ENCODE results near the gene SMOC2. TPM values are rescaled to one million over a fixed set of nuclear protein-coding genes. Genes with fewer than 3 reads are reported as not detected.

Gene SMOC2
- total RNA-seq, 1 donor from 2014 or later, result not detected

DNA sequence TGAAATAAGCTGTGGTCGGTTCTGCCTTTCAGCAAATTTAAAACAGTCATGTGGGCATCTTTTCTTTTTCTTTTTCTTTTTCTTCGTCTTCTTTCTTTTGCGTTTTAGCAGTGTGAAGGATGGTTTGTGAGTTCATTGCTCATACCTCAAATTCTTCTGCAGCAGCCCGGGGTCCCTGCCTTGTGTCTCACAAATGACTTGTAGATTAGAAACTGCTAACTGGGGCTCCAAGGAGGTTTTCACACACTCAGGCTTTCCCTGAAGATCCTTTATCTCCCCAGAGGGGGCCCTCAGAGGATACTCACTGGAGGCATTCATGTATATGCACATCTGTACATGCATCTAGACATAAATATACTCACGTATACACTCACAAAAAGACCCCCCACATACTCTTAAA lies 1.7 kb downstream of the SMOC2 start:
- no peak for DNase-seq (ENCODE audit: low read depth in 2 of 2)

DNA sequence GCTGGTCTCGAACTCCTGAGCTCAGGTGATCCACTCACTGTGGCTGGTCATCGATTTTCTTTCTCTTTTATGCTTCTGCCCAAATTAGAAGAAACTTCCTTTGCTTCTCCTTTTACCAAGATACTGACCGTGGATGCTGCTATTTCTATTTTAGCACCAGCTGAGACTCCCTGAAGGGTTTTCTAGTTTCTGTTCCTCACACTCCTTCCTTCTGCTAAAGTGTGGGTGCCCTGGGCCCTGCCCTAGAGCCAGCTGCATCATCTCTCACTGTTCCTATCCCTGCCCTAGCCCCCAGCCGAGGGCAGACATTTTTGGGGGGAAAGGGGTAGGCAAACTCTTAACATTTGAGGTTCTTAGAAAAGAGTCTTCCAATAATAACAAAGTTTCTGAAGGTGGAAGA lies 6.3 kb downstream of the SMOC2 start:
- no peak for DNase-seq (ENCODE audit: low read depth in 2 of 2)

DNA sequence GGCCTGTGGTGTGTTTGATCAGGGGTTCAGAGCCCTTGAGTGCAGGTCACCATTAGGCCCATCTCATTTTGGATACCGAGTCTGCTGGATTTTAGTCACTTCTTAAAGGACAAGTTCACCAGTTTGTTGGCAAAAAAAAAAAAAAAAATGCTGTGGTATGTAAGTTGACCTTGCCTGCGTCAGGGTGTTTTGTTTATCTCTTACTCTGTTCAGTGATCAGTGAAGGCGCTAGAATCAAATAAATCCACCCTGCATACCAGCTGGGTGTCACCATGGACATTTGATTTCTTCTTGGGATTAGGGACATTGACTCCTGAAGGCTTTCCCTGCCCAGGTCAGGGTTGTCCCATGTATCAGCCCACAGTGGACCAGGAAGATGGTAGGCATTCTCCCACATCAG lies 6.7 kb downstream of the SMOC2 start:
- DNase-seq (ENCODE audit: low read depth in 2 of 2), result no peak

DNA sequence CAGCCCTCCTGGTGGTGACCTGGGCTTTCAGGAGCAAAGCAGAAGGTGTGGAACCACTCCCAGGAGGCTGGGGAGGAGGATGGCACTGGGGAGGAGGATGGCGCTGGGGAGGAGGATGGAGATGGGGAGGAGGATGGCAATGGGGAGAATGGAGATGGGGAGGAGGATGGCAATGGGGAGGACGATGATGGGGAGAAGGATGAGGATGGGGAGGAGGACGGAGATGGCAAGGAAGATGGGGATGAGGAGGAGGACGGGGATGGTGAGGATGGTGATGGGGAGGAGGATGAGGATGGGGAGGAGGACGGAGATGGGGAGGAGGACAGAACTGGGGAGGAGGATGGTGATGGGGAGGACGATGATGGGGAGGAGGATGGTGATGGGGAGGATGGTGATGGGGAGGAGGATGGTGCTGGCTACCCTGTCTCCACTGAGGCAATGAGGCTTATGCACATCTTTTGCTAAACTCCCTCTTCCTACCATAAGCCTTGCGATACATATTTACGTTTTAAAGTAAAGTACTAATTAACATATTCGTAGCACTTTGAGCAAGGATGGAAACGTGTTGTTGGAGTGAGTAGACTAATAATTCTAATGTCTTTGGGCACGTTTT lies 7.4 kb downstream of the SMOC2 start:
- no peak for DNase-seq (ENCODE audit: low read depth in 2 of 2)

DNA sequence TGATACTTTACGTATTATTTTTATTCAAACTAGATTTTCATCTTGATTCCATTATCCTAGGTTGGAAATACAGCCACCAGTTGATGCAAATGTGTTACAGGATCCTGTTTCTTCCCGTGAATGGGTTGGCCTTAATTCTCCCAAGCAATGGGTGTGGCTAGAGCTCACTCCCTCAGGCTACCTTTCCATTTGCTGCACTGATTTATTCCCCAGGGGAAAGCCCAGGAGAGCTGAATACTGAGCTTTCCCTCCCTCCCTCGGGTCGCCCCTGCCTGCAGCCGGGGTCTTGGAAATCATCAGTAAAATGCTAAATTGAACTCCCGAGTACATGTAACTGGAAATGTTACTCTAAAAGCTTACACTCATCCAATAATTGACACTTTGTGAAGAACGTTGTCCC lies 9.9 kb downstream of the SMOC2 start:
- no peak for DNase-seq (ENCODE audit: low read depth in 2 of 2)

DNA sequence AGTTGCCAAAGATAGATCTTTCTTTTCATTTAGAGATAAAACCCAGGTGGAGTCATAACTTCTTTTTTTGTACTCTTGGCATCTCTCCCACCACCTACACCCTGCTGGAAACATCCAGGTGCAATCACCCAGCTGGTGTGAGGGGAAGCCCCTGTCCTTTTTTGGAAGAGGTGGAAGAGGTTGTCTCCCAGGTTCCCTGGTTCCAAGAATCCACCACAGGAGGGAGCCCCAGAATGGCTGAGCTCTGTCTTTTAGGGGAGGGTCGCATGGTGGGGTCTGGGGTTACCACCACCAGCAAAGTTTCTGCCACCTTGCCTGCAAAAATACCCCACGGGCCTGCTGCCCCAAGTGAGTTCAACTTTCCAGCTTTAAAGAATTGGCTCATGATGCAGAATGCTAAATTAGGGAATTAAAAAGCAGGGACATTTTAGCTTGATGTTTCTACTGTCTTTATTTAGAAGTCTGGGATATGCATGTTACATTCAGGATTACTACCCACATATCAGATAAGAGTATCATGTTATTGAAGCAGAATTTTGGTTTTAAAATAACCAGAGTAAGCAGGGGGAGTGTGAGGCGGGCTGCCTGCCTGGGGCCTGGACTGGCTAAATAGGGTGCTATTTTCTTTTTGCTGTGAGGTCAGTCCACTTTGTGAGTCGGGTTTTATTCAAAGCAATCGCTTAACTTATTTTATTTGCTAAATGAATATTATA lies 11.0 kb downstream of the SMOC2 start:
- DNase-seq (ENCODE audit: low read depth in 2 of 2), result no peak

DNA sequence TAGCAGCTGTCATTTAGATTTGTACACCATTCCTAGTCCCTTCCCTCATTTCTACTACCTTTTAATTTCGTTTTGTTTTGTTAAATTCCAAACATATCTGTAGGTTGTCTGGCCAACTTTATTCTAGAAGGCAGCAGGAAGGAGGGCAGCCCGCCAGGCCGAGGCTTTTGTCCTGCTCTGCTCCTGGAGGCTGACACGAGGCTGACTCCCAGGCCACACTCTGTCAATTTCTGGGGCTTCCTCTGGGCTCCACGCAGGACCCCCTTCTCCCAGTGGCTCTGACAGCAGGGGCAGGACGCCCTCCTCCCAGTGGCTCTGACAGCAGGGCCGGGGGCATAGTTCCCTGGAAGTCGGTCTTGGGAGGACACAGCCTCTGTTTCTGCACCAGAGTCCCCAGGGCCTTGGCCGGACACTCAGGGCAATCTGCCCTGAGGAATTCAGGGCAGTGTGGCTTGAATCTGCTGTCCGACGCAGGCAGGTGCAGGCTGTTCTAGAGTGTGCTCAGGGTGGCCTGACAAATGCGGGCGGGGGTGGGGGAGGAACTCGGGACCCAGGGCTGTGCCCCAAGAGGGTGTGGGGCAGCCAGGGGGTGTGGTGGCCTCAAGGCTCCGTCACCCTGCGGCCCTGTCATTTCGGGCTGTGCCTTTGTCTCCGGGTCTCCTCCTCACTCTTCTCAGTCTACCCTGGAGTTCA lies 11.8 kb downstream of the SMOC2 start:
- DNase-seq (ENCODE audit: low read depth in 2 of 2), result no peak

DNA sequence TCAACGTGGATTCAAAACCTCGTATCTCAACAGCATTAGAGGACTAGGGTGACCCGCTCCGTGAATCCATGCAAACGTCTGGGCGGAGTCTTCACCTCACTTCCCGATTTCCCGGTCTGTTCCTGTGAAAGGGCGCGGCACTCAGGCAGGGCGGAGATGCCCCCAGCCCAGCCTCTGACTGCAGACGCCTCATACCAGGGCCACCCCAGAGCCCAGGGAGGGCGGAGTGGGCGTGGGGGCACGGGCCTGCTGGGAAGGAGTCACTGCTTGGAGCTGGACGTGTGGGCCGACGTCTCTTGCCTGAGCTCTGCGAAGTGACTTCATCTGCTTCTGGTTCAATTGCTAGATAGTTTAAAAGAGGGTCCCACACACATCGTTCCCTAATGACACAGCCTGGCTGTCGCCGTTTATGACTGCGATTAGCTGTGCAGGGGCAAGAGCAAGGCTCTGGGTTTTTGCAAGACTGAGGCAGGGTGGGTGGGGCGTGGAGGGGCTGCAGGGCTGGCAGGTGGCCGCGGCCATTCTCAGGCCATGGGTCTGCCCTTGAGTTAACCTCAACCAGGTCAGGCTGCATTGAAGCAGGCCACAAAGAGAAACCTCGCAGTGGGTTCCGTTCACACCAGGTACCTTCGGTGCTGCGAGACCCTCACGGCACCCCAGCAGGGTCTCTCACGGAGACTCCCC lies 15.0 kb downstream of the SMOC2 start:
- DNase-seq (ENCODE audit: low read depth in 2 of 2), result no peak

DNA sequence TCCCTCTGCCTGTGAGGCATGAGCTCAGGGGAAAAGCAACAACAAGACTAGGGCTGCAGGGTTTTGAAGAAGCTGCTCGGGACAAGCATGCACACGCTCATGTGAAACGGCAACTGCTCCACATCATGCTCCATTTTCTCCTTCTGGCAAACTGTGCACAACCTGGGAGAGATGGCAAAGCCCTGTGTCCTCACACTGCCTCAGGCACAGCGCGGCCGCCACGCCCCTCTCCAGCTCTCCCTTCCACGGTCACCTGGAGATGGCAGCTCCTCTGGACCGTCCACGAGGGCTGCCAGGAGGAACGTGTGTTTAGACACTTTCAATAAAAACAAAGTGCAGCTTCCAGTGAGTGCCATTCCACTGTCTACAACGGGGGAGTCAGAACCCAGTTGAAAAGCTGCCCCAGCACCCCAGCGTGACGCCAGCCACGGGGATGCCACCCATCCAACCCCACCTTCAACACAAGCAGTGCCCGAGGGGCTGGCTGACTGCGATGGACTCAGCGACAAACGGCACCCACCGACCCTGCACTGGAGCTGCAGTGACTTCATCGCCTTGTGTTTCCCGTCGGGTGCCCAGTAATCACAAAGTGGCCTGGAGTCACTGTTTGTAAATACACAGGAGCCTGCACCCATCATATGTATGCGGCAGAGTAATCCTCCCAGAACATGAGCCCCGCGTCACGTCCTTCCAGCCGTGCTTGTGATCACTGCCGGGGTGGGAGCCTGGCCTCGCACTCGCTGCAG lies 16.1 kb downstream of the SMOC2 start:
- no peak for DNase-seq (ENCODE audit: low read depth in 2 of 2)

DNA sequence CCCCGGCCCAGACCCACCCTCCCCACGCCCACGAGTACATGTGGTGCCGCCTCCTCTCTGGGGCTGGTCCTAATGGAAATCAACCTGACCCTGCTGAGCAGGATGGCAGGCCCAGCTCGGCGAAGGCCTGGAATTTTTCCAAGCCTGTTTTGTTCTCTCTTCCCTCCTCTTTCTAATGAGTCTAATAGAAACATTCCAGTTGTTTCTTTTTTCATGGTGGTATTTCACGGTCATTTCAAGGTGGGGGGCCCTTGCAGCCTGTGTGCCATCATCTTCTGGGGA lies 16.6 kb downstream of the SMOC2 start:
- DNase-seq (ENCODE audit: low read depth in 2 of 2), result no peak

DNA sequence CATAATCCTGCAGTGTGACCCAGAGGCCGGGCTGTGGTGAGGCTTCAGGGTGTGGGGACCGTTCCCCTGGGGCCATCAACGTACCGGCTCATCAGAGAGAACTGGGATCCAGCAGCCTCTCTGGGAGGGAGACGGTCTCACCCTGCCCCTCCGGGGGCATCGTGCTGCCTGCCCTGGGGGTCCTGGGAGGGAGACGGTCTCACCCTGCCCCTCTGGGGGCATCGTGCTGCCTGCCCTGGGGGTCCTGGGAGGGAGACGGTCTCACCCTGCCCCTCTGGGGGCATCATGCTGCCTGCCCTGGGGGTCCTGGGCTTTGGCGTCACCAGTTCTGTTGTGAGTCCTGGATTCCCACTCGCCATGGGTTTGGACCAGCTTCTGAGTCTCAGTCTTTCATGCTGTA lies 17.1 kb downstream of the SMOC2 start:
- no peak for DNase-seq (ENCODE audit: low read depth in 2 of 2)

DNA sequence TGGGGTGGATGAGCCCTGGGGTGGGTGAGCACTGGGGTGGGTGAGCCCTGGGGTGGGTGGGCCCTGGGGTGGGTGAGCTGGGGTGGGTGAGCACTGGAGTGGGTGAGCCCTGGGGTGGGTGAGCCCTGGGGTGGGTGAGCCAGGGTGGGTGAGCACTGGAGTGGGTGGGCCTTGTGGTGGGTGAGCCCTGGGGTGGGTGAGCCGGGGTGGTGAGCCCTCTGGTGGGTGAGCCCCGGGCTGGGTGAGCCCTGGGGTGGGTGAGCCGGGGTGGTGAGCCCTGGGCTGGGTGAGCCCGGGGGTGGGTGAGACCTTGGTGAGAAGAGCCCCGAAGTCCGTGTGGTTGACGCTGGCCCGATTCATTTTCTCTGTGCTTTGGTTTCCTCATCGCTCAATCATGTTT lies 18.6 kb downstream of the SMOC2 start:
- DNase-seq (ENCODE audit: low read depth in 2 of 2), result no peak

DNA sequence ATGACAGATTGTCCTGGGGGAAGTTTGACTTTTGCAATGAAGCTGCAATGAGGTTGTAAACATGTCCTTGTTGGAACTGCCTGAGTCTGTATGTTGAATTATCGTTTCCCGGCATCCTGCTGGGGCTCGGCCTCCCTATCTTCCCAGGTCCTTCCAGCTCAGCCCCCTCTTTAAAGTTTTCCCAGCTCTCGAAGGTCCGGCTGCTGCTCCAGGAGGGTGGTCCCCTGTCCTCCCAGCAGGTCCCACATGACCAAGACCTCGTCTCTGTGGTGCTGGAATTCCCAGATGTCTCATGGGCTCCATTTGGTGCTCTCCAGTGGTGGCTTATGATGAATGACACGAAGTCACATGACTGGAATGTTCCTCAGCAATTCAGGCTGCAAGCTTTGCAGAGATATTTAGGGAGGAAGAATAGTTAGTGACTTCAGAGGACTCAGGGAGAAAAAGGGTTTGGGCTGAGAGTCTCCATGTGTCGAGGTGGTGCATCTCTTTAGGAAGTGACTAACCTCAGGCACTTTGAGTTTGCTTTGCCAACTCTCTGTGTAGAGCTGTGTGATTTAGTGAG lies 21.4 kb downstream of the SMOC2 start:
- DNase-seq (ENCODE audit: low read depth in 2 of 2), result no peak

DNA sequence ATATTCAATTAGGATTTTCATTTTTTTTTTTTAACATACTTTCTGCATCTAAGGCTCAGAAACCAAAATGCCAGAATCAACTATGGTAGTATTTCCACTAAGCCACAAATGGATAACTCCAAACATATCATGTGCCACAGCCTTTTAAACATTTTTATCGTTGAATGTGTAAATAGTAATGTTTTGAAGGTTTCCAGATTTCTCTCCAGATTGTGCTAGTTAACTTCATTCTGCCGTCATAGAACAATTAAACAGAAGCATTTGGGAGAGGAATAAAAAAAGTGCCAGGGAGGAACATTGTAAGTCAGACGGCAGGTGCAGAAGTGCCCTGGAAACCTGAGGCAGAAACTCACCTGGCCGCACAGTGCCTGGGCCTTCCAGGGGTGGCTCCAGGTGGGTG lies 23.6 kb downstream of the SMOC2 start:
- no peak for DNase-seq (ENCODE audit: low read depth in 2 of 2)

DNA sequence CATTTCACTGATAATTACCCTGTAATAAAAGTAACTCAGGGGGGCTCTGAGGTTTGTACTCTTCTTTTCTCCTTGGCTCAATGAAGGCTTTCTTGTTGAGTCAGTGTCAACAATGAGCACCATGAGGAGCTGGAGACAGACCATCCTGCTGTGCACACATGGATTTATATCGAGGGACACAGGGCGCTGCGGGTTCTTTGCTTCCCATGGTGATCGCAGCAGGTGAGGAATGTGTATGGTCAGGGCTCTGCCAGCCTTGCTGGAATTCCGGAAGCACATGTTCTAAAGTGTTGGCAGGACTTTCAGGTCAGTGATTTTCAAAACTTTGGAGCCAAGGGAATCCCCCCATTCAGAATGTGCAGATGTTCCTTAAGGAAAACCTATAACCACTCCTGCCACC lies 27.1 kb downstream of the SMOC2 start:
- DNase-seq (ENCODE audit: low read depth in 2 of 2), result no peak

DNA sequence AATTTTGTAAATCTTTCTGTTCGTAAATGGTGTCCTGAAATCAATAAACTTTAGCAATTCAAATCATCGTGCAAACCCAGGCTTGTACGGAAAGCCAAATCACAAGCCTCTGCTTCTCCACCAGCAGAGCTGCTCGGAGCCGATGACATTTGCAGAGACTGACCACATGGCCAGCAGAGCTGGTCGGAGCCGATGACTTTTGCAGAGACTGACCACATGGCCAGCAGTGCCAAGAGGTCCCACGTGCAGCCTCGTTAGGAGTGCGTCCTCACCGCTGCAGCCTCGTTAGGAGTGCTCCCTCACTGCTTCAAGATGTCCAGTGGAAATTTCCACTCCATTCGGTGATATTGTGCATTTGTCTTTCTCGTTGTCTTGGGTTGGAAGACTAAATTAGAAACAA lies 28.5 kb downstream of the SMOC2 start:
- no peak for DNase-seq (ENCODE audit: low read depth in 2 of 2)

DNA sequence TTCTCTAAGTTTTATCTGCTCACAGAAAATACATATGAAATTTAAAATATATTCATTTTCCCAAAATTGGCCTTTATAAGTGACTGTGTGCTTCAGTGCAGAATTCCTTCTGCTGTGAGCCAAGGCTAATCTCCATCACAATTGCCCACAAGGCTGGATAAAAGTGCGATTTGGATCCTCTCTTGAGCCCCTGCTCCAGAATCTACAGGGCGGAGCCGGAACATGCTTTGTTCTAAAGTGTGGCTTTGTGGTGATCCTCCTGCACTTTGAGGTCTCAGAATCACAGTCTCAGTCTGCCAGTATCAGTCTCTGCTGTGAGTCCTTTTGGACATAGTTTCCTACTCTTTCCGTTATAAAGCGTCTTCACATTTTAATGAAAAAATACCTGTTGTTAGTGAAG lies 28.9 kb downstream of the SMOC2 start:
- DNase-seq (ENCODE audit: low read depth in 2 of 2), result no peak

DNA sequence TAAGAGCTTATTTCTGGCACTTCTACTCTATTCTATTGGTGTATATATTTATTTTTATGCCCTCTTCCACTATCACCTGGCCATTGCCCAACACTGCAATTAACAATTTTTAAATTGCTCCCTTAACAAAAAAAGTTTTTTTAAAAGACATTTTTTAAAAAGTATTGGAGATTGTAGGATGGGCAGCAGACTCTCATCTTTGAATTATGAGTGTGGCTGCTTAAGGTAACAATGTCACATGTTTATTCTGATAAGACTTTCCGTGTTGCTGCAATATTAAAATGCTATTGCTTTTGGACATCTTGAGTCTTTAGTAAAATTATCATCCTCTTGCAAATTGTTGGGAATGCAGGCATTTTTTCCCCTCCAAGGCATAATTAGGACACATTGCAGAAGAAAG lies 31.4 kb downstream of the SMOC2 start:
- no peak for DNase-seq (ENCODE audit: low read depth in 2 of 2)

DNA sequence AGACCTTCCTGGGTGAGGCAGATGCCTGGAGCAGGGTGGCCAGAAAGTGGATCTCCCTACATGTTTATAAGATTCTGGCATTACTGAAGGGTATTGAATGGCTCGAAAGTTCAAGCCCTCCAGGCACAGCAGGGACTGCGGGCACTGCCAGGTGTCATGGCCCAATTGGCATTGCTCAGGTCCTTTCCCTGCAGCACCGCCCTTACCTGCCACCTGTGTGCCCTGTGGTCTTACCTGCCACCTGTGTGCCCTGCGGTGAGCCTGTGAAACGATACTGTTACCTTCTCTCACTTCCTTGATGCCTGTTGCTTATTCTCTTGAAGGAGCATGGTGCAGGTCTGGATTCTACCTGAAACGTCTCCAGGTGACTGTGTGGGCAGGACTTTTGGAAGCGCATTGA lies 32.2 kb downstream of the SMOC2 start:
- DNase-seq (ENCODE audit: low read depth in 2 of 2), result no peak

DNA sequence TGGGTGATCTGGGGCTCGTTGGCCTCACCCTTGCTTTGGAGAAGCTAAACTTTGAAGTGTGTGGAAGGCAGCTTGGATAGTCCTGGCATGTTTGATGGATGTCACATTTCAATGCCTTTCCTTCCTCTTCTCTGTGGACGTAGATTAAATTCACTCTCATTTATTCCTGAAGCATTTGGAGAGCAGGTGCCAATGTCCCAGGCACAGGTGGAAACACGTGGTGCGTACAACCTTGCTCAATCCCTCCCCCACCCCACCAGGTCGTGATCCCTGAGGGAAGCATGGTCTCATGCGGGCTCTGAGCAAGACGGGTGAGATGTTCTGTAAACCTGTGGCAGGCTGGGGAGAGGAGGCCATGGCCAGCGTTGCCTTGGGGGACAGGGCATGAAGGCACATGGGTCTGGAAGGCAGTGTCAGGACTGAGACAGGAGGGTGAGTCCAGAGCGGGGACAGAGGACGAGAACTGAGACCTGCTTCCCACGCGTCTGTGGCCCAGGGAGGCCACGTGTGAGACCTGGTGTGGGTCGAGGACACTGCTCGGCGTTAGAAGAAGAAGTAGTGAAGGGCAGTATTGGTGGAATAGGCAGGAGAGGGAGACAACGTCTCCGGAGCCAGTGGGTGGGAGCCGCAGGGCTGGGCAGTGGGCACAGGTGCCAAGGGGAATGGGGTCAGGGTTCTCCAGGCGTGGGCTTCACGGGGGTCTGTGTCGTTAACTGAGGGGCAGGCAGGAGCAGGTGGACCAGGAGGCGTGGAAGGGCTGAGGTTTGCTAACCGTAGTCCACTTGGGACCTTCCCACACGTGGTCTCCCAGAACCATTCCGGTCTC lies 34.4 kb downstream of the SMOC2 start:
- no peak for DNase-seq (ENCODE audit: low read depth in 2 of 2)

DNA sequence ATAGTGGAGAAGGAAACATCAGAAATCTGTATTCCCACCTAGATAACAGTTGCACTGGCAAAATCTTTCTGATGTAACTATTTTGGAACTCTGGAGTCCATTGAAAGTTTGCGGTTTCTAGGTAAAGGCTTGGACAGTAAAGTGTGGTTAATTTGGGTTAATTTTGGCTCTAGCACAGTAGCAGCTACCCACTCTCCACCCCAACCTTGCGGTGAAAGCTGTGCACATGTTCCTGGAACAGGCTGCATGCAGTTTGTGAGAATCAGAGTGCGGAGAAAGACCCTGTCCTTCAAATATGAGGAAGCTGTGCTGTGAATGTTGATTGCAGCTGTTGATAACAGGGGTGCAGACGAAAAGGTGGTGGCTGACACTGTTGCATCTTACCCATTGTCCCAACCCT lies 38.4 kb downstream of the SMOC2 start:
- no peak for DNase-seq (ENCODE audit: low read depth in 2 of 2)

All from lung microvascular endothelial cell (primary cell).